SK-N-SH (cell line): ENCODE data around the gene RGL1.

Experiments used
- CTCF ChIP-seq: fragments of 200-600 bp; sonication (generic); IDR thresholded peaks from 2 replicates; pipeline ENCODE4 v1.6.1; 2017; ENCODE audit warnings: antibody characterized with exemption, mild to moderate bottlenecking, moderate library complexity
- EZH2phosphoT487 ChIP-seq: fragments of 200-600 bp; sonication (generic); IDR thresholded peaks from 2 replicates; pipeline ENCODE4 v1.6.1; 2017; ENCODE audit warnings: low read depth, mixed run types, mild to moderate bottlenecking, antibody characterized with exemption, moderate library complexity, borderline replicate concordance
- FOSL2 ChIP-seq: IDR thresholded peaks from 2 replicates; pipeline ENCODE4 v1.4.0; 2012; ENCODE audit warnings: low read depth, mild to moderate bottlenecking, moderate library complexity, borderline replicate concordance
- MAX ChIP-seq: IDR thresholded peaks from 2 replicates; pipeline ENCODE4 v1.4.0; 2012; ENCODE audit warnings: low read depth
- RAD21 ChIP-seq: IDR thresholded peaks from 2 replicates; pipeline ENCODE4 v1.6.1; 2012; ENCODE audit warnings: mild to moderate bottlenecking, low read length
- REST ChIP-seq: IDR thresholded peaks from 2 replicates; pipeline ENCODE4 v1.6.1; 2012; ENCODE audit warnings: mild to moderate bottlenecking, low read depth, low read length, moderate library complexity
- SIN3A ChIP-seq: IDR thresholded peaks from 2 replicates; pipeline ENCODE4 v1.6.1; 2012; ENCODE audit warnings: low read depth, mild to moderate bottlenecking, low read length, moderate library complexity, borderline replicate concordance
- TAF1 ChIP-seq: IDR thresholded peaks from 2 replicates; pipeline ENCODE4 v1.6.1; 2012; ENCODE audit warnings: low read depth, mild to moderate bottlenecking, low read length, moderate library complexity, borderline replicate concordance
- USF1 ChIP-seq: IDR thresholded peaks from 2 replicates; pipeline ENCODE4 v1.4.0; 2012; ENCODE audit warnings: low read depth, borderline replicate concordance
- USF2 ChIP-seq: fragments of 150-350 bp; IDR thresholded peaks from 2 replicates; pipeline ENCODE4 v1.6.1; 2017; ENCODE audit warnings: antibody characterized with exemption, low read length, low read depth, borderline replicate concordance
- YY1 ChIP-seq: IDR thresholded peaks from 2 replicates; pipeline ENCODE4 v1.4.0; 2012; ENCODE audit warnings: low read depth, mild to moderate bottlenecking

- no peak for TF ChIP-seq USF2
- TF ChIP-seq MAX: no peak
- TF ChIP-seq CTCF: no peak
- TF ChIP-seq YY1: no peak
- TF ChIP-seq TAF1: no peak
- no peak for TF ChIP-seq FOSL2
- TF ChIP-seq RAD21: no peak
- no peak for TF ChIP-seq SIN3A
- no peak for TF ChIP-seq REST
- no peak for TF ChIP-seq USF1
- no peak for TF ChIP-seq EZH2phosphoT487
Measured at GRCh38 chr1:183936009-183936408, 131.1 kb downstream of the RGL1 start.
